ENCODE results near the gene SPATA25.
A peak's percentile ranks its signal among the peaks of the same experiment; 100 is the strongest.
"Not testable (repeated sequence)": the region's sequence is repeated elsewhere in the genome, so short reads cannot be mapped to it uniquely, and the experiment has no call there.

SPATA25 gene, protein sequence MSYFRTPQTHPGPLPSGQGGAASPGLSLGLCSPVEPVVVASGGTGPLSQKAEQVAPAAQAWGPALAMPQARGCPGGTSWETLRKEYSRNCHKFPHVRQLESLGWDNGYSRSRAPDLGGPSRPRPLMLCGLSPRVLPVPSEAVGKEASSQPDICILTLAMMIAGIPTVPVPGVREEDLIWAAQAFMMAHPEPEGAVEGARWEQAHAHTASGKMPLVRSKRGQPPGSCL

DNA sequence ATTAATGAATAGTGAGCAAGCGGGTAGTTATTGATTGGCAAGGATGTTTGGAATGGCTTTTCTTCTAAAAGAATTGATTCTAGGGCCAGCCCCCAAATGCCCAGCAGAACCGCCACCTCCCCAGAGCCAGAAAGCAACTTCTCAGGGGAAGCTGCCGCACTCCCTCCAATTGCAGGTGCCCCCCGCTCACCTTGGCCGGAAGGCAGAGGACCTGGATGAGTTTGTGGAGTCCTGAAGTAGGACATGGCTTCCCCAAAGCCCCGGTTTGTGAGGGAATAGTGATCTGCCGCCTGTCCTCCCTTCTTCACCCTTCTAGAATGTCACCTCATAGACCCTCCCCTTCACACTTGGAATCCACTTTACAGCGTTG lies at the start of gene SPATA25:
Gene SPATA25, minus strand, starts transcription at position 277 of the 370 bp plus-strand sequence. Its CDS starts 32 bp downstream, at position 245.
- DNase-seq = no peak

DNA sequence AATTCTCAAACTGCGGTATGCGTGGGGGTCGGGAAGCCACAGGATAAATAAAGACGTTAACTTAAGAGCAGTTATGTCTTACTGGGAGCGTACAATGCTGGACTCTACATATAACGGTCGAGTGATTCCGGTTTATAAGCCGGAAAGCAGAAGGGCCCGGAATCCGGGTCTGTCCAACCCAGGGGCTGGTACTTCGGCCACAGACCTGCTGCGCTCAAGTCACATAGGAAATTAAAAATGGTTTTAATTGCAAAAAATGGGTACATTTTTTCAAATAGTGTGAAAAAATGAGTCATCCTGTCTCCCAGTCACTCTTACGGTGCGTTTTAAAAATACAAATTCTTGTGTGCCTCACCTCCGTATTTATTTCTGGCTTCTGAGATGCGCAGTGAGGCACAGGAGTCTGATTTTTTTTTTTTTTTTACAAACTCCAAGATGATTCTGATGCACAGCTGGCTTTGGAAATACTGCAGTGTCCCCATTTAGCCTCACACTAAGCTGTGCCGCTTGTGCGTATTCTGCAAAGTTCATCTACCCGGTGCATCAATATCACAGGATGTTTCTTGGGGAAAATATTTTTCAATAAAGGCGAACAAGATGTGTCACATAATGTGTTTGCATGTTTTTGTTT lies 48.1 kb upstream of the SPATA25 start:
- DNase-seq = peak; percentile 38

DNA sequence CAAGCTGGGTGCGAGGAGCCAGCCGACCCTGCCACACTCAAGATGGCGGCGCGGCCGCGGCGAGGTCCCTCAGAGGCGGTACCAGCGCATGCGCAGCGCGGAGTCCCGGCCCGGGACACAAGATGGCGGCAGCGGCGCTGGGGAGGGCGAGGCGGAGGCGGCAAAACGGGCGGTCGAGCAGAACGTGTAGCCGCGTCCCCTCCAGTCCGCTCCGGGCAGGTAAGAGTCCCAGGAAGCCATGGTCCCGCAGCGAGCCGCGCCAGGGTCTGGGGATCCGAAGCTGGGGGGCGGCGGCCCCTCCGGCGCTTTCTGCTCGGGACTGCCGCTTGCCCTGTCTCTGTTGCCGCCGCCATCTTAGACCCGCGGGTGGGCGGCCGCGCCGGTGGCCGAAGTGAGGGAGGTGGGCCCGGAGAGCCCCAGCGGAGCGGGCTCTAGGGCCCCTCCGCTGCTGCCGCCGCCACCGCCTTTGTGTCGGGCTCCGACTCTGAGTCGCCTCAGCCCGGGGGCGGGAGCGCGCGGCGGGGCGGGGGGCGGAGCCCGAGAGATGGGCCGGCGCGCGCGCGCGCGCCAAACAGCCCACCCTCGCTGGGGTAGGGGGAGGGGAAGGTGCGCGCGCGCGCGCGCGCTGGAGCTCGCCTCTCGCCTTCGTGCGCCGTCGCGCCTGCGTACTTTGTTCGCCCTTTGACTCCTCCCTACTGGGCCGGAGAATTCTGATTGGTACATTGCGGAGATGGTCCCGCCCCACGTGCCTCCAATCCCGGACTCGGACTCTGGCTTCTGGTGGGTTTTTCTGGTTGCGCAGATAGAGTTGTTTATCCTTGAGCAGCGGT lies 47.4 kb upstream of the SPATA25 start, which contains the start of gene PCIF1:
Gene PCIF1, plus strand, starts transcription at position 98 of the 830 bp plus-strand sequence. CDS start 4,317 bp downstream, outside the sequence.
- DNase-seq = peak; percentile 98

DNA sequence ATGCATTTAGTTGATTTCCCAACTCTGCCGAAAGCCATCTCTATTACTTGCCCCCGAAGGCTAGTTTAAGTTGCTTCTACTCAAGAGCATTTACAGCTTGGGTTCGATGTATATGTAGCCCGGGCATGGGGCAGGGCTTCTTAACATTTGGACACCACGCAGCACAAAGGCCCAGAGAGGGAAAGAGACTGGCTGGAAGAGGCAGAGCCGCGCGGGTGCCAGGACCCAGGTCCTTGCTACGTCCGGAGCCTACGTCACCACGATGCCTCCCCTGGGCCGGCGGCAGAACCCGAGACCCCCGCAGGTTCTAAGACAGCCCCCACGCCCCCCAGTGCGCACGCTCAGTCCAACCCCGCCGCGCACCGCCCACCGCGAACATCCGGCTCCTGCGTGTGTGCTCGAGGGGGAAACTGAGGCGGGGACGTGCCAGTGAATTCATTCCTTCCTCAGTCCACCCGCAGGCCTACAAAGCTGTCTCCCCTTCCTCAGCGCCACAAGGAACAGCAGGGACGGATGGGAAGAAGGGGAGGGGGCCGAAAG lies 46.7 kb upstream of the SPATA25 start:
- peak; percentile 86 for DNase-seq

DNA sequence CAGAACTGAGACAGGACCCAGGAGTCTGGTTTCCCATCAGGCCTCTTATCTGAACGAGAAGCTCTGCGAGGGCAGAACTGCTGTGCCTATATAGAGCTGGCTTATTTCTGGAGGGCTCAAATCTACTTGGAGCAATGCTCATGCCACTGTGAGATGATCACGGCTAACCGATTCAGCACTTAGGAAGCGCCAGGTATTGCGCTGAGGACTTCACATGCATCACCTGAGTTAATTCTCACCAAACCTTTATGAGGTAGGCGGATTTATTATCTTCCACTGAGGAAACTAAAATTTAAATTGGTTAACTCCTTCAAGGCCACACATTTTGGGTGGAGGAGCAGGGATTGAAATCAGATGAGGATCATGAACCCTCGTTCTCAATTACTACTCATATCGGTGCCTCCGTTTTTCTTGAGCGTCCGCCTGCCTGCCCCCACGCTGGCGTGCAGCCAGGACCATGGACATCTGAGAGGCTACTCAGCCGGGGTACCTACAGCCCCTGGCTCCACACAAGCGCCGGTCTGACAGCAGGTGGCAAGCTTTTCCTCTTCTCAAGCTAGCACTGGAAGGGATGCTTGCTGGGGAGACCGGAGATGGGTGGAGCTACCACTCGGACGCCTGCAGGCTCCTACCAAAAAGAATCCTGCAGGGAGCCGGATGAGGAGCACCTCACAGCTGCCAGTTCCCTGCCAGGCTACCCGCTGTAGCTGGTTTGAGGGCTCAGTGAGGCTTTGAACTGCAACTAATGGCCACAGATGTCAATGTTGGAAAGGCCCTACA lies 46.0 kb upstream of the SPATA25 start:
- peak; percentile 99 for DNase-seq

DNA sequence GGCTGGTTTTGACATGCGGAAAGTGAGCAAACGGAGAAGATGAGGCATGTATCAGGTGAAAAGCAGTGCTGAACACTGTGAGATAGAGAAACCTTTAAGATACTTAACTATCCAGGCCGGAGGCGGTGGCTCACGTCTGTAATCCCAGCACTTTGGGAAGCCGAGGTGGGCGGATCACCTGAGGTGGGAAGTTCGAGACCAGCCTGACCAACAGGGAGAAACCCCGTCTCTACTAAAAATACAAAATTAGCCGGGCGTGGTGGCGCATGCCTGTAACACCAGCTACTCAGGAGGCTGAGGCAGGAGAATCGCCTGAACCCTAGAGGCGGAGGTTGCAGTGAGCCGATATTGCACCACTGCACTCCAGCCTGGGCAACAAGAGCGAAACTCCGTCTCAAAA lies 44.3 kb upstream of the SPATA25 start:
- DNase-seq = not testable (repeated sequence)

DNA sequence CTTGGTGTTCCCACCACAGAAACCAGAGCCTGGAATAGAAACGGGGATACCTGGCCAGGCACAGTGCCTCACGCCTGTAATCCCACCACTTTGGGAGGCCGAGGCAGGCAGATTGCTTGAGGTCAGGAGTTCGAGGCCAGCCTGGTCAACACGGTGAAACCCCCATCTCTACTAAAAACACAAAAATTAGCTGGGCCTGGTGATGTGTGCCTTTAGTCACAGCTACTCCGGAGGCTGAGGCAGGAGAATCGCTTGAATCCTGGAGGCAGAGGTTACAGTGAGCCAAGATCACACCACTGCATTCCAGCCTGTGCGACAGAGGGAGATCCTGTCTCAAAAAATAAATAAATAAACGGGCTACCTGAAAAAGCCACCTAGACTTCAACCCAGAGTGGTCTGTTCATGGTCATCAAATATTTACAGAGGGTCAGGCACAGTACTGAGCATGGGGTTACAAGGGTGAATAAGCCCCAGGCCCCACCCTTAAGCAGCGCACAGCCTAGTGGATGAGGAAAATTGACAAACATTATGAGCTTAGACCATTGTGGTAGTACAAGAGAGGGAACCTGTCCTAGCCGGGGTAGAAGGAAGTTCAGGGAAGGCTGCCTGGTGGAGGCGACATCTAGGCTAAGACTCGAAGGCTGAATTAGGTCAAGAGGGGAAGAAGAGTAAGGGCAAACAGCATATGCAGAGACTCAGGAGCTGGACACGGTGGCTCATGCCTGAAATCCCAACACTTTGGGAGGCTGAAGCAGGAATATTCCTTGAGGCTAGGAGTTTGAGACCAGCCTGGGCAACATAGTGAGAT lies 39.9 kb upstream of the SPATA25 start:
- no peak for DNase-seq

DNA sequence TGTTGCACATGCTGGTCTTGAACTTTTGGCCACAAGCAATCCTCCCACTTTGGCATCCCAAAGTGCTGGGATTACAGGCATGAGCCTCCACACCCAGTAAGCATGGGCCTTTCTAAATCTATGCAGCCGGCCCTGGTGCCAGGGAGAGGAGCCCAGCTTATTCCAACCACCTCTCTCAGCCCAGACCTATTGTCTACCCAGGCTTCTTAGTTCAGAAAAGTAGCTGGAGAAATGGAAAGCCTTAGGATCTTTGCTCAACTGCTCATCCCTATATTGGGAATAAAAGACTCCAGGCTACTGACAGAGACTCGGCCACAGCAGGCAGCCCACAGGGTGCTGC lies 39.3 kb upstream of the SPATA25 start:
- no peak for DNase-seq

DNA sequence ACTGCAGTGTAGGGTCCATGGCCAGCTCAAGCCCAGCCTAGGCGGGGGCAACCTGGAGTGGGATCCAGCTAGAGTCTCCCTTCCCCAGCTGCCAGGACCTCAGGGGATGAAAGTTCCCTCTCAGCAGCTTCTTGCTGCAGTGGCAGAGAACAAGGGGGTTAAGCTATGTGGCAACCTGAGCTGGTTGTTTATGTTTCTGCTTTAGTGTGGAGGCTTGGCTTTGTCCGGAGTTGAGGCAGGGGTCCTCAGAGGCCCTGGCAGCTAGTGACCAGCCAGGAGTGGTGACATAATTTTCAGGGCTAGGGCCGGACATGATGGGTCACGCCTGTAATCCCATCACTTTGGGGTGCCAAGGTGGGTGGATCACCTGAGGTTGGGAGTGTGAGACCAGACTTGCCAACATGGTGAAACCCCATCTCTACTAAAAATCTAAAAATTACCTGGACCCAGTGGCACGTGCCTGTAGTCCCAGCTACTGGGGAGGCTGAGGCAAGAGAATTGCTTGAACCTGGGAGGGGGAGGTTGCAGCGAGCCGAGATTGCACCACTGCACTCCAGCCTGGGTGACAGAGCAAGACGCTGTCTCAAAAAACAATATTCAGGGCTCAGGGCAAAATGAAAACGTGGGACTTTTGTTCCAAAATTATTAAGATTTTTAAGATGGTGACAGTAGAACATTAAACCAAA lies 38.5 kb upstream of the SPATA25 start:
- DNase-seq = no peak

DNA sequence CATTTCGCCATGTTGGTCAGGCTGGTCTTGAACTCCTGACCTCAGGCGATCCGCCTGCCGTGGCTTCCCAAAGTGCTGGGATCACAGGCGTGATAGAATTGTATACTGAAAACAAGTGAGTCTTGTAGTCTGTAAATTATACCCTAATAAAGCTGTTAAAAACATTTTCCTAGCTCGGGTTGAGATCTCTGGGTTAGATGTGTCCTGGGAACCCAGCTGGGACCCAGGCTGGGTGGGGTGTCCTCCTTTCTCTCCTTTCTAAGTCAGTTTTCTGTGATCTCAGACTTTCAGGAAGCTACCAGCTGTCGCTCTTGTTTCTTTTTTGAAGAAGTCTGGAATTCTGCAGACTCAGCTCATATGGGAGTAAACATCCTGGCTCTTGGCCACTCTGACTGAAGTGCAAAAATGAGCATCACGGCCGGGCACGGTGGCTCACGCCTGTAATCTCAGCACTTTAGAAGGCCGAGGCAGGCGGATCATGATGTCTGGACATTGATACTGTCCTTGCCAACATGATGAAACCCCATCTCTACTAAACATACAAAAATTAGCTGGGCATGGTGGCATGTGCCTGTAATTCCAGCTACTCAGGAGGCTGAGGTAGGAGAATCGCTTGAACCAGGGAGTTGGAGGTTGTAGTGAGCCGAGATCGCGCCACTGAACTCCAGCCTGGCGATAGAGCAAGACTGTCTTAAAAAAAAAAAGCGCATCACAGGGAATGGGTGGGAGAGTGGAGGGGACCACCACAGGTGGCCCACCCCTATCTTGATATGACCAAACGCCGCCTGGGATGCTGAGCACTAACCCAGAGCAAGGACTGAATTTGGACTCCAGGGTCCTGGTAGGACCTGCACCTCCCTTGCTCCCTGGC lies 37.2 kb upstream of the SPATA25 start:
- no peak for DNase-seq

DNA sequence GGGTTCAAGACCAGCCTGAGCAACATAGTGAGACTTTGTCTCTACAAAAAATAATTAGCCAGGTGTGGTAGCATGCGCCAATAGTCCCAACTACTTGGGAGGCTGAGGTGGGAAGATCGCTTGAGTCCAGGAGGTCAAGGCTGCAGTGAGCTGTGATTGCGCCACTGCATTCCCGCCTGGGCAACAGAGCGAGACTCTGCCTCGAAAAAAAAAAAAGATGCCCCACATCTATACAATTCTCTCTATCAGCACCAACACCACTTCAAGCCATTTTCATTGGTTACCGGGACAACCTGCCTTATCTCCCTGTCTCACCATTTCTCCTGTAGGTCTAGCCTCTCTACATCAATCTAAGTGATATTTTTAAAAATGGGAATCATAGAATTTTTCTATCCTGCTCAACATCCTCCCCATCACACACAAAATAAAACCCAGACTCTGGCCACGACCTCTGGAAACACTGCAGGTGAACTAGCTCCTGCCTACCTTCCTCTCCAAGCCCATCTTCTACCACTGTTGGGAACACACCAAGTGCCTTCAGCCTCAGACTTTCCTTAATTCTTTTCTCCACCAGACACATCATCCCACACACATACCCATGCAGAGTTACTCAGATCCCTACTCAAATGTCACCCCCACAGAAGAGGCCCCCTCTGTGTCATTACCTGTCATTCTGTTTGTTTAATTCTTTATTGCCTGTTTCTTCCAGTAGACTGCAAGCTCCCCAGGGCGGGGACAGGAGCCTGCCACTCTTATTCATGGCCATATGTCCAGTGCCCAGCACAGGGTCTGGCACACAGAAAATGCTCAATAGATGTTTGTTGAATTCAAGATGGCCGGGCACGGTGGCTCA lies 34.1 kb upstream of the SPATA25 start:
- no peak for DNase-seq

DNA sequence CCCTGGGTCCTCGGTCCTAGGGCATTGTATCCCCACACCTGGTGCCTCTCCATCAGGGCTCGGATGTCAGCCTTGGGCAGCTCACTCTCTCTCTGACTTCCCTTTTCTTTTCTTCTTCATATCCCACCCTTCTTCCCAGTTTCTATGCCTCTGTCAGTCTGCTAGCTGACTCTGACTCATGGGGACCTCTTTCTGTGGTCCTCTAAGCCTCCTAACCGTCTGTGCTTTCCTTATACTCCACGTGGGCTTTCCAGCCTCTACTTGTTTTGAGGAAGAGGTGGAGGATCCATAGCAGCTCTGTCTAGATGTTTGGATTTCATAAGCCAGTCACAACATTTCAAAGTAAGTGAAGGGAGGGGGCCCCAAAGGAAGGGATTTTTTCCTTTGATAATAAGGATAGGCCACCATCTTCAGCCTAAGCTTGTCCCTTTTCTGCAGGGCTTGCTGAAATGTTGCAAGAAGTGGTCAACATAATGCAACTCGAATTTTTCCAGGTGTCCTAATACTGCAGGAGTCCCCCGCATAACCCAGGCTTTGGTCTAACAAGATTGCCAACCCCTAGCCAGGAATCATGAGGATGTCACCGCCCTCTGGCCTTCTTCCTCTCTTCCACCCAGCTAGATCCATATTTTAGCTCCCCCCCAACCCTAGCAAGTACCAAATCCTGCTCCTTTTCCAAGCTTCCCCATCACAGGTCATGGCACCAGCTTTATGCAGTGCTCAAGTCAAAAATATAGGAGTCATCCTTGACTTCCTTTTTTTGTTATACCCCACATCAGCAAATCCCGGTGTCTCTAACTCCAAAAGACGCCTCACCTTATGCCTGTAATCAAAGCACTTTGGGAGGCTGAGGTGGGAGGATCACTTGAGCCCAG lies 33.3 kb upstream of the SPATA25 start:
- no peak for DNase-seq

DNA sequence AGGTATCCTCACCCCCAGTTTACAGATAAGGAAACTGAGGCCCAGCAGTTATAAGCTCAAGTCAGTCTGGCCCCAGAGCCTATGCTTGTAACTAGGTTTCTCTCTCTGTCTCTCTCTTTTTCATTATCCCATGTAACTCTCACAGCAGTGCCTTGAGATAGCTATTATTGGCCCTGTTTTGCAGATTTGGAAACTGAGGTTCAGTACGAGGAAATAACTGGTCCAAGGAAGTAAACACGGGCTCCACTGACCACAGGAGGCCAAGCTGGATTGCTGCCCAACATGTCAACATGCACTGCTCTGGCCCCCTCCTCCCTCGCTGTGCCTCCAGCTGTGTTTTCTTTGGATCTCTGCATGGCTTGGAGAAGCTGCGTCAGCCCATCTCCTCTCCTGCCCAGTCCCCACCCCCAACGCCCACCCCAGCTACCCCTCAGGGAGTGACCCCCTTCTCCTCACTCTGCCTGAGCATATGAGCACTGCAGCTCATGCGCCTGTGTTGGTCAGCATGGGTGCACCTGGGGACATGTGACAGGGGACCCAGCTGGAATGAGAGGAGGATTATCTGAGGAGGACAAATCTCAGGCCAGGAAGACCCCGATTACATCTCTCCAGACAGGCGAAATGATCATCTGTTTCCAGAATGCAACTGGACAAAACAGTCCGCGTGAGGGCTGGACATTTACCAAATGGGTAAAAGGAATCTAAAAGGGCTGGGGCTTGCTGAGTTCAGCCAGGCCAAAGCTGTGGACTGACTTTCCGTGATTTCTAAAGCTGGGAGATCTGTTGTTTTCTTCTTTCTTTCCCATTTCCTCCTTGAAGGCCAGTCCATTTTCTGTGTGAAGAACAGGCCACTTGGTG lies 32.3 kb upstream of the SPATA25 start:
- peak; percentile 55 for DNase-seq

DNA sequence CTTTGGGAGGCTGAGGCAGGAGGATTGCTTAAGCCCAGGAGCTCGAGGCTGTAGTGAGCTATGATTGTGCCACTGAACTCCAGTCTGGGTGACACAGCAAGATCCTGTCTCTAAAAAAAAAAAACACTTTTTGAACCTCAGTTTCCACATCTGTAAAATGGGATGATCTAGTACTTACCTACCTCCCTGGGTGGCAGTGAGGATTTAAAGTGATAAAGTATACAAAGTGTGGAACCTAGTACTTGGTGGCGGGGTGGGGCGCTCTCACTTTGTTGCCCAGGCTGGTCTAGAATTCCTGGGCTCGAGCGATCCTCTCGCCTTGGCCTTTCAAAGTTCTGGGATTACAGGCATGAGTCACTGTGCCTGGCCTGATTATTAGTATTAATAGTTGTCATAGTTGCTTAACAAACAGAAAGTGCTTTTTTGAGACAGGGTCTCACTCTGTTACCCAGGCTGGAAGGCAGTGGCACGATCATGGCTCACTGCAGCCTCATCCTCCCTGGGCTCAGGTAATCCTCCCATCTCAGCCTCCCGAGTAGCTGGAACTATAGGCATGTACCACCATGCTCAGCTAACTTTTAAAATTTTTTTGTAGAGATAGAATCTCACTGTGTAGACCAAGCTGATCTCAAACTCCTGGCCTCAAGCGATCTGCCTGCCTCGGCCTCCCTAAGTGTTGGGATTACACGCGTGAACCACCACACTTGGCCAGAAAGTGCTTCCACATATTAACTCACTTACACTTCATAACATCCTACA lies 31.5 kb upstream of the SPATA25 start:
- no peak for DNase-seq

DNA sequence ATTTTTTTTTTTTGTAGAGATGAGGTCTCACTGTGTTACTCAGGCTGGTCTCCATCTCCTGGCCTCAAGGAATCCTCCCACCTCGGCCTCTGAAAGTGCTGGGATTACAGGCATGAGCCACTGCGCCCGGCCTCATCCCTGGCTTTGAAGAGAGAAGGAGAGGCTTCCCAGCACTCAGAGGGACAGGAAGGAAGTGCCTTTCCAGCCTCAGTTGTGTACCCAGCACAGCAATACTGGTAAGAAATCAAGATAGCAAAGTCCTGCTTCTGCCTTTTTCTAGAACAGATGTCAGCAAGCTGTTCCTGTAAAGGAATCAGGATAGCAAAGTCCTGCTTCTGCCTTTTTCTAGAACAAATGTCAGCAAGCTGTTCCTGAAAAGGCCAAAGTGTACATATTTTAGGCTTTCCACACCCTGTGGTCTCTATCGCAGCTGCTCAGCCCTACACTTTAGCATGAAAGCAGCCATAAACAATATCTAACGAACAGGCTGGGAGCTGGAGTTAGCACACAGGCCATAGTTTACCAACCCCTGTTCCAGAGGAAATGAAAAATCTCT lies 30.8 kb upstream of the SPATA25 start:
- DNase-seq = no peak

DNA sequence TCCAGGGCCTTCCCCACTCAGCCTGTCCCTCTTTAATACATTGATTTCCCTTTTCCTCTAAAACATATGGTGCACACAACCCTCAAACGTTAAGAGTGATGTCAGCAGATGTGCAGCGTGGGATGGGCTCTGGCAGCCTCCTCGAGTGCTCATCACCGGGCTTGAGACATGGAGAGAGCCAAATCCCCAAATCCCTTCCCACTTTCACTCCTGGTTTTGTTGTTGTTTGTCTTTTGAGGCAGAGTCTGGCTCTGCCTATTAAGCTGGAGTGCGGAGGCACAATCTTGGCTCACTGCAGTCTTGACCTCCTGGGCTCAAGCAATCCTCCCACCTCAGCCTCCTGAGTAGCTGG lies 30.3 kb upstream of the SPATA25 start:
- DNase-seq = no peak

Measured in NCI-H146 (cell line).